ENCODE results near the gene CCSER1. TPM values are rescaled to one million over a fixed set of nuclear protein-coding genes. Genes with fewer than 3 reads are reported as not detected.

Gene CCSER1
- total RNA-seq, 3 donors from 2014 or later (not counting 1 experiment from before 2014, with no cell fraction given) = 0.87 to 1.1 (median 1.1) TPM

DNA sequence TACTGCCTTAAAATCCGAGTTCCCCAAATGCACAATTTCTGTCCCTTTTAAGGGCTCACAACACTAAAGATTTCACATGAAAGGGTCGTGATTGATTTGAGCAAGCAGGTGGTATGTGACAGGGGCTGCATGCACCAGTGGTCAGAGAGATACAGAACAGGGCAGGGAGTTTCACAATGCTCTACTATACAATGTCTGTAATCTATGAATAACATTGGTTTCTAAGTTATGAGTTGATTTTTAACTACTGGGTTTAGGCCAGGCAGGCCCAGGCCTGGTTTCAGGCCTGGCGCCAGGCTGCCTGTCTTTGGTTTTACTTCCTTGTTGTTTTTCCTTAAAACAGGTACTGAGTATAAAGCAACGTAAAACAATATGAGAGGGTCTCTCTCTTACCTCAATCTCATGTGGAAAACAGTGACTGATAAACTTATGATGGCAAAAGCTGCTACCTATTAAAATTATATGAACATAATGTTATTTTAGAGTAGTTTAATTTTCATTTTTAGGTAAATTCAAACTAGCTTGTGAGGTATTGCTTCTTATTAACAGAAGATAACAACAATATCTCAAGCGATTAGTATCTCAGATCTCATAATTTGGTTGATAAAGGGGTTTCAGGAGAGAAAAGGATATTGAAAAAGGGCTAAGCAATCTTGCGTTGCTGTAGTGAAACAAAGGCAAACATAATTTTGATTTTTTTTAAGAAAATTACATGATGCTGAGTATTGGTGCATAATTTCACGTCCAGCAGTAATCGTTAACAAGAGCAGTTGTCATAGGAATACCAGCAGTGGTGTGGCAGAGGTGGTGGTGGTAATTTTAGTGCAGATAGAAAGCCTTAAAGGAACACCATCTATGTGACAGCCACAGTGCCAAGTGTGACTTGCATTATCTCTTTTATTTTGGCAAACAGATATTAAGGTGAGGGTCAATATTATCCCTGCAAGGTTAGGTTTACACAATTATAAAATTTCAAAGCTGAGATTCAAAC lies 1232.1 kb downstream of the CCSER1 start:
- no peaks in the 10 kb centered on the region for H3K27me3 Mint-ChIP-seq (ENCODE audit: low read depth in 2 of 2)
- H3K4me3 ChIP-seq (ENCODE audit: low read length) = no peak overlapping the region
- no peak overlapping the region for H3K4me3 Mint-ChIP-seq
- no peaks in the 10 kb centered on the region for H3K27me3 ChIP-seq (ENCODE audit: control insufficient read depth, insufficient read depth, low read length)
- DNase-seq (no peak), ATAC-seq (no peak)
- H3K27ac ChIP-seq (ENCODE audit: low read length) = no peak overlapping the region
- H3K36me3 Mint-ChIP-seq = peaks cover 16% of the 10 kb centered on the region
- peaks cover 5% of the 10 kb centered on the region for H3K9me3 ChIP-seq (ENCODE audit: control insufficient read depth, insufficient read depth, low read length)
- H3K27ac Mint-ChIP-seq = no peak overlapping the region
- intact Hi-C loops (cut with micrococcal nuclease) = no loop called here
- H3K9me3 Mint-ChIP-seq = peaks cover 11 to 29% of the 10 kb centered on the region in 2 donors
- H3K4me1 Mint-ChIP-seq = no peaks in the 10 kb centered on the region
- 93% methylated on average over 4 of the region's 8 CpGs for WGBS (ENCODE audit: insufficient coverage)
- H3K4me1 ChIP-seq (ENCODE audit: control insufficient read depth, insufficient read depth, low read length) = no peaks in the 10 kb centered on the region
- TF ChIP-seq, protein P1, sequence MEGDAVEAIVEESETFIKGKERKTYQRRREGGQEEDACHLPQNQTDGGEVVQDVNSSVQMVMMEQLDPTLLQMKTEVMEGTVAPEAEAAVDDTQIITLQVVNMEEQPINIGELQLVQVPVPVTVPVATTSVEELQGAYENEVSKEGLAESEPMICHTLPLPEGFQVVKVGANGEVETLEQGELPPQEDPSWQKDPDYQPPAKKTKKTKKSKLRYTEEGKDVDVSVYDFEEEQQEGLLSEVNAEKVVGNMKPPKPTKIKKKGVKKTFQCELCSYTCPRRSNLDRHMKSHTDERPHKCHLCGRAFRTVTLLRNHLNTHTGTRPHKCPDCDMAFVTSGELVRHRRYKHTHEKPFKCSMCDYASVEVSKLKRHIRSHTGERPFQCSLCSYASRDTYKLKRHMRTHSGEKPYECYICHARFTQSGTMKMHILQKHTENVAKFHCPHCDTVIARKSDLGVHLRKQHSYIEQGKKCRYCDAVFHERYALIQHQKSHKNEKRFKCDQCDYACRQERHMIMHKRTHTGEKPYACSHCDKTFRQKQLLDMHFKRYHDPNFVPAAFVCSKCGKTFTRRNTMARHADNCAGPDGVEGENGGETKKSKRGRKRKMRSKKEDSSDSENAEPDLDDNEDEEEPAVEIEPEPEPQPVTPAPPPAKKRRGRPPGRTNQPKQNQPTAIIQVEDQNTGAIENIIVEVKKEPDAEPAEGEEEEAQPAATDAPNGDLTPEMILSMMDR (IDR thresholded peaks at IDR 0.05) = no peak
- H3K36me3 ChIP-seq (ENCODE audit: control insufficient read depth, insufficient read depth, low read length) = no peaks in the 10 kb centered on the region

DNA sequence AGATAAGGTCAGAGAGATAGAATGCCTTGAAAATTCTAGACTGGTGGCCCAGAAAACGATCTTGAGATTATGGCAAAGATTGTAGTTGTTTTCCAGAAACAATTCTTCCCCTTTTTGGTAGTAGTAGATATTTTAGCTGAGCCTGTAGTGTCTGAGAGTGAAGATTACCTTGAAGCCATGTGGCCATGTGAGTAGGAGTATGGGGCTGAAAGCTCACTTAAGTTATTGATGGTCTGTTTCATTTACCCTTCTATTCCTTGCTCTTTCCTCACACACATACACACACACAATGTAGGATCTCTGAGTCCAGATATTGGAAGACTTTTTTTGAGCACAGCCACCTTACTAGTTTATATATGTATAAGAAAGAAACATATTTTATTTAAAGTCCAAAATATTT lies 1234.9 kb downstream of the CCSER1 start:
- TF ChIP-seq, protein P1 (IDR thresholded peaks at IDR 0.05) = no peak

DNA sequence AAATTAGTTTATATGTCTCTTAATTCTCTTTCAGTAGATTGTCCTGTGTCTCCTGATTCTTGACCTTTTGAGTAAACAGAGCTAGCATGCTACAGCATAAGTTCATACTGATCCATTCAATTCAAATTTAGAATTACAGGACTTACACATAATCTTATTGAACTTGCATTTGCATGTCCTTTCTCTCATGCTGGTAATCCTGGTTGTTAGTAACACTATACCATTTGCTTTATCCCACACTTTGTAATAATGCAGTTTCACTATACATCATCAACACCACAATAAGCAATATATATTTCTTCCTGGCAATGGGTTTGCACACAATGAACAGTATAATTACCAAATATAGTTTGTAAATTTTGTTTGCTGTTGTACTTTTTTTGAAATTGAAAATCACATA lies 1239.4 kb downstream of the CCSER1 start:
- no peak overlapping the region for H3K27ac ChIP-seq (ENCODE audit: low read length)
- H3K4me3 ChIP-seq (ENCODE audit: low read length) = no peak overlapping the region
- Mint-ChIP-seq H3K27ac (no peak overlapping the region), H3K4me3 (no peak overlapping the region), H3K9me3 (peaks cover 9 to 14% of the 10 kb centered on the region in 2 donors), H3K4me1 (no peaks in the 10 kb centered on the region), H3K36me3 (no peaks in the 10 kb centered on the region), H3K27me3 (ENCODE audit: low read depth in 2 of 2) (no peaks in the 10 kb centered on the region)
- no peaks in the 10 kb centered on the region for H3K36me3 ChIP-seq (ENCODE audit: control insufficient read depth, insufficient read depth, low read length)
- TF ChIP-seq, protein P1 (IDR thresholded peaks at IDR 0.05) = no peak
- intact Hi-C loops (cut with micrococcal nuclease) = no loop called here
- no peaks in the 10 kb centered on the region for H3K27me3 ChIP-seq (ENCODE audit: control insufficient read depth, insufficient read depth, low read length)
- ATAC-seq (no peak), DNase-seq (no peak)
- no peaks in the 10 kb centered on the region for H3K4me1 ChIP-seq (ENCODE audit: control insufficient read depth, insufficient read depth, low read length)
- peaks cover 4% of the 10 kb centered on the region for H3K9me3 ChIP-seq (ENCODE audit: control insufficient read depth, insufficient read depth, low read length)

More for the DNA sequence above, 1234.9 kb downstream of the CCSER1 start:
- Mint-ChIP-seq H3K4me3 (no peak overlapping the region), H3K27ac (no peak overlapping the region), H3K4me1 (no peaks in the 10 kb centered on the region), H3K9me3 (peaks cover 12 to 29% of the 10 kb centered on the region in 2 donors), H3K36me3 (peaks cover 16% of the 10 kb centered on the region), H3K27me3 (ENCODE audit: low read depth in 2 of 2) (no peaks in the 10 kb centered on the region)
- 54% methylated on average over 1 of the region's 1 CpG for WGBS (ENCODE audit: insufficient coverage)
- no peaks in the 10 kb centered on the region for H3K27me3 ChIP-seq (ENCODE audit: control insufficient read depth, insufficient read depth, low read length)
- intact Hi-C loops (cut with micrococcal nuclease) = no loop called here
- H3K4me3 ChIP-seq (ENCODE audit: low read length) = no peak overlapping the region
- no peaks in the 10 kb centered on the region for H3K4me1 ChIP-seq (ENCODE audit: control insufficient read depth, insufficient read depth, low read length)
- H3K27ac ChIP-seq (ENCODE audit: low read length) = no peak overlapping the region
- H3K36me3 ChIP-seq (ENCODE audit: control insufficient read depth, insufficient read depth, low read length) = no peaks in the 10 kb centered on the region
- DNase-seq (no peak), ATAC-seq (no peak)
- peaks cover 8% of the 10 kb centered on the region for H3K9me3 ChIP-seq (ENCODE audit: control insufficient read depth, insufficient read depth, low read length)
